NB4 (cell line): ENCODE measurements around the gene IMMP2L.

ENCODE experiments used
- CTCF ChIP-seq: IDR thresholded peaks from one replicate; pipeline ENCODE4 v1.5.1; 2012; ENCODE audit warnings: low read depth, low read length
- MAX ChIP-seq: IDR thresholded peaks from 2 replicates; pipeline ENCODE4 v1.6.1; 2011; ENCODE audit warnings: low read depth, low read length
- POLR2A ChIP-seq: IDR thresholded peaks from 2 replicates; pipeline ENCODE4 v1.6.1; 2011; ENCODE audit warnings: mild to moderate bottlenecking; ENCODE audit not compliant: insufficient read length; ENCODE audit errors: extremely low read depth

GRCh38 chr7:110664803-110665202 is 897.5 kb downstream of the IMMP2L start:
- no peak for TF ChIP-seq CTCF
- no peak for TF ChIP-seq MAX
- no peak for TF ChIP-seq POLR2A
